ENCODE measurements around the gene SLC18A3.

- TF ChIP-seq NFIC (IDR thresholded peaks at IDR 0.05) = no peak
- TF ChIP-seq TAF1 (IDR thresholded peaks at IDR 0.05; ENCODE audit: low read depth) = no peak
- TF ChIP-seq CREB1 (IDR thresholded peaks at IDR 0.05; ENCODE audit: low read depth) = no peak
- TF ChIP-seq TEAD4 (IDR thresholded peaks at IDR 0.05) = no peak
- TF ChIP-seq MAX (IDR thresholded peaks at IDR 0.05) = no peak
- TF ChIP-seq EP300 (IDR thresholded peaks at IDR 0.05; ENCODE audit: borderline replicate concordance) = no peak
- TF ChIP-seq FOXM1 (IDR thresholded peaks at IDR 0.05; ENCODE audit: borderline replicate concordance, low read depth) = no peak
- no peak for TF ChIP-seq CEBPB (IDR thresholded peaks at IDR 0.05)
- TF ChIP-seq YY1 (IDR thresholded peaks at IDR 0.05; ENCODE audit: low read depth) = no peak
- TF ChIP-seq TCF12 (IDR thresholded peaks at IDR 0.05; ENCODE audit: low read depth) = no peak
These were observed 45.6 kb upstream of the SLC18A3 start for GRCh38 chr10:49564461-49565009.
